Glomerular endothelial cell (primary cell): ENCODE results near the gene CNGA1. TPM values are rescaled to one million over a fixed set of nuclear protein-coding genes. Genes with fewer than 3 reads are reported as not detected.
"Not testable (repeated sequence)": the region's sequence is repeated elsewhere in the genome, so short reads cannot be mapped to it uniquely, and the experiment has no call there.

Experiments
- DNase-seq: peaks from one replicate; pipeline ENCODE4 v3.0.0-alpha.2; 2011; ENCODE audit warnings: low read depth, low spot score; ENCODE audit errors: extremely low read depth
- total RNA-seq: library from RNA; depleted of rRNA; stranded (reverse); fragments of >200 nt; gene quantifications from 2 replicates; pipeline ENCODE4 v1.2.3, GENCODE V29; 2015

Gene CNGA1
- total RNA-seq, 1 donor from 2014 or later: not detected

DNA sequence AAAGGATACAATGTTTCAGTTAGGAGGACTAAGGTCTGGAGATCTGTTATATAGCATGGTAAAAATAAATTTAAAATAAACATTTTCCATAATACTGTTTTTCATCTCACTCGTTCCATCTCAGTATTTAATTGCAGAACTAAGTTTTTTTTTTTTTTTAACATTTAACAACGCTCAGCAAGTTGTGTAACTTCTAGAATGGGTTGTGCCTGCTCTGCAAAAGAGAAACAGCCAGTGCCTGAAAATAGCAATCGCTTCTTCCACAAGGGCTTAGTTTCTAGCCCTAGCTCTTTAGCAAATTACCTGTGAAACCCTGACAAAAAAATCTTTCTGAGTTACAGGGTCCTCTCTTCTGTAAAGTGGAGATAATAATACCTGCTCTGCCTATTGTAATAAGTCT, 41.9 kb downstream of the CNGA1 start:
- no peak for DNase-seq

DNA sequence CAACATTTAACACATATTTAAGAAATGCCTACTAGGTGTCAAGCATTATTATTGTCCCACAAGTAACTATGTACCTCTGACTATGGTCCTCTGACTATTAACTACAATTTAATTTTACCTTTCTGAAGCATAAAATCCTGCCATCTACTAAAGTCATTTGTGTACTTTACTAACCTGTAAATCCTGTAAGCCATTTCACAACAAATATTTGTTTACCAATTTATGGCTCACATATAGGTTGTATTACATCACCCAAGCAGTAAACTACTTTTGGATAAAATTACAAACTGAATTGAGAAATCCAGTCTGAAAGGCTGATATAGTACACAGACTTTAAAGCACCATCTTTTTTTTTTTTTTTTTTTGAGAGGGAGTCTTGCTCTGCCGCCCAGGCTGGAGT, 43.8 kb downstream of the CNGA1 start:
- no peak for DNase-seq

DNA sequence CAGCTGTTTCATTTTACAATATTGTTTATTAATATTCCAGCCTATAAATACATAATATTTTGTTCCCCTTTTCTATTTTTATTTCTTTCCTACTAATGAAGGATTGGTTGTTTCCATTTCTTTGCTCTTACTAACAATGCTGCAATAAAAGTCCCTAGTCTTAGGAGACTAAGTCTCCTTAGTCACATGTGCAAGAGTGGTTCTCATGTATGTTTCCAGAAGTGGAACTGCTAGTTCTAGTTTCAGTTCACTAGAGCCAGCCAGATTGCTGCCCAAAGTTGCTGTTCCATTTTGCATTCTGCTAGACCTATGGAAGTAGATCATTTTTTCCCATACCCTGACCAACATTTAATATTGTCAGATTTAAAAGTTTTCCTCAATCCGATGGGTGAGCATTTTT, 44.3 kb downstream of the CNGA1 start:
- DNase-seq: no peak

DNA sequence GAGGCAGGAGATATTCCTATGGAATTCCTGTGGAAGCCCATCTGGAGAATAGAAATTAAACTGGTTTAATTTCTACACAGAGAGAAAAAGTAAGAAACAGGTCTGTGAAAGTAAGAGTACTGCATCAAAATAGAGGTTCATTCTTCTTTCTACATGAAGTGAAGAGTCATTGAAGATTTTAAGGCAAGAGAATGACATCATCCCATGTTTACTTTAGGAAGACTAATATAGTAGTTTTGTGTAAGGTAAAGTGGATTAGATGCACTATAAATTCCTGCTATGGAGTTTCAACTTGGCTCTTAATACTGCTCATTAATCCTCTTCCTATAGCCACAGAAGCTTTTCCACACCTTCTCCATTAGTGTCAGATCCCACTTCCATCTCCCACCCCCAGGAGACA, 47.6 kb downstream of the CNGA1 start:
- no peak for DNase-seq

- DNase-seq: no peak
Observed at GRCh38 chr4:47954677-47955076, 61.8 kb downstream of the CNGA1 start.

GRCh38 chr4:47954245-47954644, 62.2 kb downstream of the CNGA1 start:
- no peak for DNase-seq

GRCh38 chr4:47945930-47946726, 70.4 kb downstream of the CNGA1 start:
- no peak for DNase-seq

DNA sequence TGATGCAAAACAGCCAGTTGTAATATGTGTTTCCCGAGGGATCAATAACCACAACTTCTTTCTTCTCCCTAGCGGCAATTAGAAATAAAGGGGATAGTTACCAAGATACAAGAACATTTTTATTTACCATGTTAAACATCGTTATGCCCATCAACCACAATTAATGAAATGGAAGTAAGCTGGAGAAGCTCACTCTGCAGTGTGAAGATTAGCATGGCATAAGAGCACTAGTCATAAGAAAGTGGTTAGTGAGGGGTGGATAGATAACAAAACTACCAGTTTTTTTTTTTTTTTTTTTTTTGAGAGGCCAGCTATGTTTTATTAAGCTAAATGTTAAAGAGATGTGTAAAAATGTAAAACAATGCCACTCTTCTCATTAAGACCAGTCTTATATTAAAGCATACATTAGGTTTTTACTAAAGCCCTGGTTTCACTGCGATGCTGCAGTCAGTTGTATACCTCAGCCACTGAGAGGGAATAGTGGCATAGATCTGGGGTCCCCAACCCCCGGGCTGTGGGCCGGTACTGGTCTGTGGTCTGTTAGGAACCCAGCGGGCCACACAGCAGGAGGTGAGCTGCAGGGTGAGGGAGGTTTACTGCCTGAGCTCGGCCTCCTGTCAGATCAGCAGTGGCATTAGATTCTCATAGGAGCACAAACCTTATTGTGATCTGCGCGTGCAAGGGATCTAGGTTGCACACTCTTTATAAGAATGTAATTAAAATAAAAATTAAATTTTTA, 74.2 kb downstream of the CNGA1 start:
- no peak for DNase-seq

DNA sequence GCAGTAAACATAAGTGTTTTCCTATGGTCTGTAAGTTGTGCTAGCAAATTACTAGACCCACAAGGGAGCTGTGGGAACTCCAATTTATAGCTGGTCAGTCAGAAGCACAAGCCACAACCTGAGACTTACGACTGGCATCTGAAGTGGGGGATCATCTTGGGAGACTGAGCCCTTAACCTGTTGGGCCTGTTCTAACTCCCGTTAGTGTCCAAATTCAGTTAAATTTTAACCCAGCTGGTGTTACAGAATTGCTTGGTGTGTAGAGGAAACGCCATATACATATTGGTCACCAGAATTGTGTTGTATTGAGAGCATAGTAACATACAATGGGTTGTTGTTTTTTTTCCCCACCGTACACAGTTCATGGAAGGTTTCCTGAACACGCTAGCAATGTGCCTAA, 77.0 kb downstream of the CNGA1 start:
- DNase-seq: no peak

DNA sequence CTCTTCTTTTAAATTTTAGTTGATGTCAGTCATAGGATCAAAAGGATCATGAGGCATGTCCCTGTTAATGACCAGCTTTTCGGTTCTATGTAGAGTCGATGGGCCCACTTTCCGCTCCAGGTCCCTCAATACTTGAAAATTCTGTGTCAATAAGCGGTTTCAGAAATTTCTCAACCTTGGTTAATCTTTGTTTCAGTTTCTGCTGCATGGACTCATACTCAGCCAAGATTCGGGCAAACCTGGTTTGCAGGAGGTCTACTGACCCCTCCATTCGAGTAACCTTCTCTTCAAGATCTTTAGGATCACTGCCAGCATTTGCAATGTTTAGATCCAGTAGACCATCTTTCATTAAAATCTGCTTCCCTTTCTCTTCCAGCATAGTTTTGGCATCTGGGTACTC, 80.1 kb downstream of the CNGA1 start:
- DNase-seq: no peak

GRCh38 chr4:47933840-47934239, 82.6 kb downstream of the CNGA1 start:
- DNase-seq: no peak

DNA sequence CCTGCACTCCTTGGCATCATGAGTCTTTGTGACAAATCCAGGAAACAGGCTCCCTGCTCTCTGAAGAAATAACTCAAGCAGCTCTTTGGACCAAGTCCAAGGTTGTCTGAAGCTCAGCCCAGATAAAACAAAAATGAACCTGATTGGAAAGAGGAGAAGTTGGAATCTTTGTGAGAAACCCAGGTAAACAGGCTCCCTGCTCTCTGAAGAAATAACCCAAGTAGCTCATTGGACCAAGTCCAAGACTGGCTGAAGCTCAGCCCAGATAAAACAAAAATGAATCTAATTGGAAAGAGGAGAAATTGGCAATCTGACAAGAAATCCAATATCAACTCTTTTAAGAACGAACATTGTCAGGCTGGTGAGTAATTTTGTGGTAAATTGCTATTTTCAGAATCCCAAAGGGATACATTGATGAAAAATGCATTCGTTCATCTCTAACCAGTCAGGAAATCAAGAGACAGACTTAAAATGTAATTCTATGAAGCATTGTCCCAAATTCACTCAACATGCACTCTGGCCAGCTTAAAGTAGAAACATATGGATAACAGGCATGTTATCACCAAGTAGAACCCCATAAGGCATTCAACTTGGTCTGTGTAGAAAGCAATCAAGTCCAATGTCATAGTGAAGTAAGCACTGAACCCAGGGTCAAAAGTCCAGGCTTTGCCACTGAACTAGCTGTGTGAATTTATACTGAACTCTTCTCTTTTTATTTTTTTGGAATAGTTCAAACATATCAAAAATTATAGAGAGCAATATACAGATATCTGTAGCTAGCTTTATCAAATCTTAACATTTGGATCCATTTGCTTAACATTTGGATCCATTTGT, 85.3 kb downstream of the CNGA1 start:
- DNase-seq: no peak

DNA sequence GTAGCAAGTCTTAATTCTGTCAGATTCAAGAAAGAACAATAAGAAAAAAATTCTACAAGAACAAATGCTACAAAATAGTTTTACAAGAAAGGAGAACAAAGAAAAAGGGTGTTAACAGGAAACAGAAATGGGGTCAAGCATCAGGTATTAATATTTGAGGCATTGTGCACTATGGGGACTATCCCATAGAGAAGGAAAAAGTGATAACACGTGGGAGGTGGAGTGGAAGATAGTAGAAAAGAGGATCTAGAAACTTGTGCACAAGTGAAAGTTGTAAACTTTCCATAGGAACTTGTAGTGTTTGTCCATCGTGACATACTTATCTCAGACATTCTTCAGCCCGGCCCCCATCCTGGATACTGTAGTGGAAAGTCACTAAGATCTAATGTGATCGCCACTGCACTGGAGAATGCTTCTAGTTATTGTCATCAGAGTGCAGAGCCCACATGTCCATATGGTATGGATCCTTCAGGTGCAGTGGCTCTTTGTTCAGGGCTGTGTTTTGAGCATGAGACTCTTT, 86.7 kb downstream of the CNGA1 start:
- DNase-seq: no peak

DNA sequence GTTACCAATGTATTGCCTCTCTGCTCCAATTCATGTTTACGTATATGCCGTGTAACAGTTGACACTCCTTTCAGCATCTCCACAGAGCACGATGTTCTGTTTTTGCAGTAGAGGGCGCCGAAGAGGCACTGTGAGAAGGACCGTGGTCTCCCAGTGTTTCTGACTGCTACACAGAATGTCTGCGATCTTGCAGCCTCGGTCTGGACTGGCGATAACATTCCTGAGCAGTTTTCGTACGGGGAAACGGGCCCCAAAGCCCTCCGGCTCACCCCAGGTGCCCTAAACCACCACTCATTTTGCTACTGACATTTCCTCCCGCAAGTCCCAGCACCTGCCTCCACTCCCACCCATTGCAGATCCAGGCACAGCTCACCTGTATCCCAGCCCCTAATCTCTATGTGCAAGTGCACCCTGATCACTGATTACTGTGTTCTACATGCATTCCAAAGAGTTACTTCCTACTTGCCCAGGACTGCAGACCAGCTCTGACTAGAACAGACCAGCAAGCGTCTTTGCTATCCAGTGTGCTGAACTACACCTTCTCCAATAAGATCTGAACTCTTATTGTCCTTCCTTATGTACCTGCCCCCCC, 89.7 kb downstream of the CNGA1 start:
- DNase-seq: no peak

GRCh38 chr4:47923261-47923608, 93.2 kb downstream of the CNGA1 start:
- not testable (repeated sequence) for DNase-seq

GRCh38 chr4:47922436-47923260, 93.8 kb downstream of the CNGA1 start:
- not testable (repeated sequence) for DNase-seq

DNA sequence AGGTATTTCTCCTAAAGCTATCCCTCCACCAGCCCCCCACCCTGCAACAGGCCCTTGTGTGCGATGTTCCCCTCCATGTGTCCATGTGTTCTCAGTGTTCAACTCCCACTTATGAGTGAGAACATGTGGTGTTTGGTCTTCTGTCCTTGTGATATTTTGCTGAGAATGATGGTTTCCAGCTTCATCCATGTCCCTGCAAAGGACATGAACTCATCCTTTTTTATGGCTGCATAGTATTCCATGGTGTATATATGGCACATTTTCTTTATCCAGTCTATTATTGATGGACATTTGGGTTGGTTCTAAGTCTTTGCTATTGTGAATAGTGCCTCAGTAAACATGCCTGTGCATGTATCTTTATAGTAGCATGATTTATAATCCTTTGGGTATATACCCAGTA, 99.3 kb downstream of the CNGA1 start:
- not testable (repeated sequence) for DNase-seq

DNA sequence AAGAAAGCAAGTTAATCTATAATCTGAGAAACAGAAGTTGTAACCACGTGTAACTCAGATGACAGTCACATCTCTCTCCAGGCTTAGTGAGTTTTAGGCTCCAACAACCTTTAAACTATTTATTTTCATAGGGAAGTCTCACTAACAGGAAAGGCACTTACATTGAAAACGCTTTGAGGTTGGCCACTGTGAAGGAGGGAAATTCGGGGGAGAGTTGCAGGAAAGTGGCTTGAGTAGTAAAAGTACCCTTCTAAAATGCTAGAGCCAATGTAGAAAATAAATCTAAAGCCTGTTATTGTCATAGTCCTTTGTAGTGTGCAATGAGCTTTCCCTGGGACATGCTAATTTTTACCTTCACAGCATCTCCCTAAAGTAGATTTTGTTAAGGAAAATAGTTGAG, 101.1 kb downstream of the CNGA1 start:
- no peak for DNase-seq

GRCh38 chr4:47914926-47915237, 101.6 kb downstream of the CNGA1 start:
- DNase-seq: no peak
